GM12865 (cell line): ENCODE data around the gene HMGN2.

Source experiments
- DNase-seq: peaks from one replicate; pipeline ENCODE4 v3.0.0; 2010; ENCODE audit warnings: low read depth
- H3K4me3 ChIP-seq: 2 replicates; pipeline ENCODE4 v1.5.1; 2011; ENCODE audit warnings: mild to moderate bottlenecking, low read depth, low read length, control low read depth
- CTCF ChIP-seq: IDR thresholded peaks from 2 replicates; pipeline ENCODE4 v1.5.1; 2011; ENCODE audit warnings: low read length, control low read depth, low read depth, inconsistent platforms; ENCODE audit not compliant: insufficient read depth; ENCODE audit errors: missing control alignments

HMGN2 gene

GRCh38 chr1:26472320-26472900 lies at the start of gene HMGN2:
TSS of gene HMGN2 (plus strand) at chr1:26472440. CDS start at chr1:26472613, 173 bp downstream.
- no peak for TF ChIP-seq CTCF
- H3K4me3 ChIP-seq, result peak within 1 kb of the TSS; percentile 73
- peak; percentile 93 for DNase-seq

- no peak for DNase-seq
- H3K4me3 ChIP-seq, result no peak overlapping the region
- no peak for TF ChIP-seq CTCF
Observed at GRCh38 chr1:26429721-26430120, 42.5 kb upstream of the HMGN2 start.

GRCh38 chr1:26431979-26432695 lies 40.1 kb upstream of the HMGN2 start, which contains the start of gene DHDDS:
TSS of gene DHDDS (plus strand) at chr1:26432321. CDS start at chr1:26432946, 625 bp downstream.
- peak within 1 kb of the TSS; percentile 85 for H3K4me3 ChIP-seq
- DNase-seq, result peak; percentile 98
- TF ChIP-seq CTCF, result no peak

GRCh38 chr1:26432793-26433192 lies 39.4 kb upstream of the HMGN2 start:
- peak overlapping the region; percentile 85 for H3K4me3 ChIP-seq
- DNase-seq, result no peak
- TF ChIP-seq CTCF, result no peak

- no peak overlapping the region for H3K4me3 ChIP-seq
- no peak for TF ChIP-seq CTCF
- no peak for DNase-seq
Observed at GRCh38 chr1:26434161-26434752, 38.0 kb upstream of the HMGN2 start.

- TF ChIP-seq CTCF, result no peak
- no peak overlapping the region for H3K4me3 ChIP-seq
- DNase-seq, result no peak
Observed at GRCh38 chr1:26438041-26438440, 34.2 kb upstream of the HMGN2 start.
